GM21717 (cell line): Measurements from ENCODE around the gene CTSK.

ENCODE experiments used
- ATAC-seq: cut with Tn5 transposase; IDR thresholded peaks from one replicate; pipeline ENCODE4 v1.9.1; 2021; ENCODE audit warnings: mild to moderate bottlenecking, moderate library complexity; ENCODE audit not compliant: unreplicated experiment

CTSK gene

DNA sequence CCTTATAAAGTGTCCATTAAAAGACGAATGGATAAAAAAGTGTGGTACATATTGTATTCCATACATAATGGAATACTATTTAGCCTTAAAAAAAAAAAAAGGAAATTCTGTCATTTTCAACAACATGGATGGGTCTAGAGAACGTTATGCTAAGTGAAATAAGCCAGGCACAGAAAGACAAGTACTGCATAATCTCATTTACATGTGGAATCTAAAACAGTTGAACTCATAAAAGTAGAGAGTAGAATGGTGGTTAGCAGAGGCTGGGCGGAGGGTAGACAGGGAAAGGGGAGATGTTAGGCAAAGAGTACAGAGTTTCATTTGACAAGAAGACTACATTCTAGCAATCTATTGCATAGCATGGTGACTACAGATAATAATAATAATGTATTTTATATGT is 45.0 kb downstream of the CTSK start:
- no peak for ATAC-seq

DNA sequence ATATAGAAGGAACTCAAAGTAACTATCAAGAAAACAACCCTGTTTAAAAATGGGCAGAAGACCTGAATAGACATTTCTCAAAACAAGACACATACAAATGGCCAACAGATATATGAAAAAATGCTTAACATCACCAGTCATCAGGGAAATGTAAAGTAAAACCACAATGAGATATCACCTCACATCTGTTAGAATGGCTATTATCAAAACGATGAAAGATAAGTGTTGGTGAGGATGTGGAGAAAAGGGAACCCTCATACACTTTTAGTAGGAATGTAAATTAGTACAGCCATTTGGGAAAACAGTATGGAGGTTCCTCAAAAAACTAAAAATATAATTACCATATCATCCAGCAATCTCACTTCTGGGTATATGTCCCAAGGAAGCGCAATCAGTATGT is 45.5 kb downstream of the CTSK start:
- no peak for ATAC-seq

DNA sequence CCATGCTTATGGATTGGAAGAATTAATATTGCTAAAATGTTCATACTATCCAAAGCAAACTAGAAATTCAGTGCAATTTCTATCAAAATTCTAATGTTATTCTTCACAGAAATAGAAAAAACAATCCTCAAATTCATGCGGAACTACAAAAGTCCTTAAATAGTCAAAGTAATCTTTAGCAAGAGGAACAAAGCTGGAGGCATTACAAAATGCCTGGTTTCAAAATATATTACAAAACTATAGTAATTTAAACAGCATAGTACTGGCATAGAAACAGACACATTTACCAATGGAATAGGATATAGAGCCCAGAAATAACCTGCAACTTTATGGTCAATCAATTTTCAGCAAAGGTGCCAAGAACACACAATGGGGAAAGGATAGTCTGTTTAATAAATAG is 46.3 kb downstream of the CTSK start:
- no peak for ATAC-seq

DNA sequence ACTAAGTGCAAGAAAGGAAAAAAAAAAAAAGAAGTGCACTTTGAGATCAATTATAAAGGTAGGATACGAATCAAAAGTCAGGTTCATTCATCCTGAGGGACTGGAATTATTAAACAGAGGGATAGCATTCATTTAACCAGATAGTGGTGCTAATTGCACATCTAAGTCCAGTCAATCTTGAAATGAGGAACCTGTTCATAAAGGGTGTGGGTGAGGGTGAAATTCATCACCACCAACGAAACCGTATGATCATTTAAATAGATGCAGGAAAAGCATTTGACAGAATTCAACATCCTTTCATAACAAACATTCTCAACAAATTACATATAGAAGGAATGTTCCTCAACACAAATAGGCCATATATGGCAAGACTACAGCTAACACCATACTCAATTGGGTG is 48.0 kb downstream of the CTSK start:
- ATAC-seq = no peak

DNA sequence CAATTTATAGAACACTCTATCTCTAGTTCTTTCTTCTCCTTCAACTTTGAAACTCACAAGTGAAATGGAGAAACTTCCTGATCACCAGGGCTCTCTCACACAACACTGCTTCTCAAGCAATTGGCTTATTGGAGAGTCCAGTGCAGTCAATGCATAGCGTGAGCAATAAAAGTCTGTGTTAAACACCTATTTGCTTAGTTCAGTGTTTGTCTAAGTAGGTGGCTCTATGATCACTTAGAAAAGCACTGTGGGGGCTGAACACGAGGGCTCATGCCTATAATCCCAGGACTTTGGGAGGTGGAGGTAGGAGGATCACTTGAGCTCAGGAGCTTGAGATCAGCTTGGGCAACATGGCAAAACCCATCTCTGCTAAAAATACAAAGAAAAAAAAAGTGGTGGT is 54.6 kb downstream of the CTSK start:
- ATAC-seq = no peak

DNA sequence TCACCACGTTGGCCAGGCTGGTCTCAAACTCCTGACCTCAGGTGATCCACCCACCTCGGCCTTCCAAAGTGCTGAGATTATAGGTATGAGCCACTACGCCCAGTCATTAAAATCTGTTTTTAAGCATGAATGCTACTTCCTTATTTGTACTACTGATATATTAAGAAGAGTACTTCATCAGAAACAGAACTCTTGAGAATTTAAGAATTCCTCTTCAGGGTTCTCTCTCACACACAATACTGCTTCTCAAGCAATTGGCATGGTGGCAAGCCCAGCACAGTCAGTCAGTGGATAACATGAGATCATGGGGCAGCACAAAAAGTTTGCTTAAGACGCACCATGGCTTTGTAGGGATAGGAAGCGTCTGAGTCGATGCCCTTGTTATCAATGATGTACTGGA is 56.6 kb downstream of the CTSK start:
- no peak for ATAC-seq

DNA sequence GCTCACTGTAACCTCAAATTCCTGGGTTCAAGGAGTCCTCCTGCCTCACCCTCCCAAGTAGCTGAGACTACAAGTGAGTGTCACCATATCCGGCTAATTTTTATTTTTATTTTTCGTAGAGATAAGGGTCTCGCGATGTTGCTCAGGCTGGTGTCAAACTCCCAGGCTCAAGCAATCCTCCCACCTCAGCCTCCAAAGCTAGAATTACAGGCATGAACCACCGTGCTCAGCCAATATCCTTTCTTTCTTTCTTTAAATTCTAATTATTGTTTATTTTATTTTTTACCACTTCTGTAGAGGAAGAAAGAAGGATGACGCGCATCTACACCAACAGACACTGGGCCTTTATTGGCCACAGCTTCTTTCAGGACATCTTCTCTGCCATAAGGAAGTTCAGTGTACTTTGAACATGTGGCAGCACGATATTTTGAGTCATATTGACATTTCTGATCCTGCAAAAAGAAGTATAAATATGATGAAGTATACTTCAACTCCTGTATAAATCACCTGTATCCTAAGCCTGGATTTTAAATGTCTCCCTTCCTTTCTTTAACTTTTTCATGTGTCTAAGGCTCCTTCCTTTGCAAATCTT is 58.2 kb downstream of the CTSK start:
- ATAC-seq = no peak

DNA sequence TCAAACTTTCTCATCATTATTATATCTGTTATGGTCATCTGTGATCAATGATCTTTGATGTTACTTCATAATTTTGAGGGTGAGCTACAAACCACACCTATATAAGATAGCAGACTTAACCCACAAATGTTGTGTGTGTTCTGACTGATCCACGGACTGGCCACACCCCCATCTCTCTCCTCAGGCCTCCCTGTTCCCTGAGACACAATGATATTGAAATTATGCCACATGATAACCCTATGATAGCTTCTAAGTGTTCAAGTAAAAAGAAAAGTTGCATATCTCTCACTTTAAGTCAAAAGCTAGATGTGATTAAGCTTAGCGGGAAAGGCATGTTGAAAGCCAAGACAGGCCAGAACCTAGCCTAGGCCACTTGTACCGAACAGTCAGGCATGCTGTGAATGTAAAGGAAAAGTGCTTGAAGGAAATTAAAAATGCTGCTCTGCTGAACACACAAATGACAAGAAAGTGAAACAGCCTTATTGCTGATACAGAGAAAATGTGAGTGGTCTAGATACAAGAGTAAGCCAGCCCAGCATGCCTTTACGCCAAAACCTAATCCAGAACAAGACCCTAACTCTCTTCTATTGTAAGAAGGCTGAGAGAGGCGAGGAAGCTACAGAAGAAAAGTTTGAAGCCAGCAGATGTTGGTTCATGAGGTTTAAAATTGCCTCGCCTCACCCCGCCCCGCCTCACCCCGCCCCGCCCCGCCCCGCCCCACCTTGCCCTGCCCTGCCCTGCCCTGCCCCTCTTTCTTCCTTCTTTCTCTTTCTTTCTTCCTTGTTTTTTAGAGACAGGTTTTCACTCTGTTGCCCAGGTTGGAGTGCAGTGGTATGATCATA is 59.0 kb downstream of the CTSK start:
- no peak for ATAC-seq
